NCI-H446 treated with DMSO at 0.1 percent for 48 hours (cell line): ENCODE data around the gene PIAS1.
"Not testable (repeated sequence)": the region's sequence is repeated elsewhere in the genome, so short reads cannot be mapped to it uniquely, and the experiment has no call there.

Experiments used
- DNase-seq: peaks from one replicate; lab custom pipeline; 2025; lab: John Stamatoyannopoulos, UW

Gene PIAS1

DNA sequence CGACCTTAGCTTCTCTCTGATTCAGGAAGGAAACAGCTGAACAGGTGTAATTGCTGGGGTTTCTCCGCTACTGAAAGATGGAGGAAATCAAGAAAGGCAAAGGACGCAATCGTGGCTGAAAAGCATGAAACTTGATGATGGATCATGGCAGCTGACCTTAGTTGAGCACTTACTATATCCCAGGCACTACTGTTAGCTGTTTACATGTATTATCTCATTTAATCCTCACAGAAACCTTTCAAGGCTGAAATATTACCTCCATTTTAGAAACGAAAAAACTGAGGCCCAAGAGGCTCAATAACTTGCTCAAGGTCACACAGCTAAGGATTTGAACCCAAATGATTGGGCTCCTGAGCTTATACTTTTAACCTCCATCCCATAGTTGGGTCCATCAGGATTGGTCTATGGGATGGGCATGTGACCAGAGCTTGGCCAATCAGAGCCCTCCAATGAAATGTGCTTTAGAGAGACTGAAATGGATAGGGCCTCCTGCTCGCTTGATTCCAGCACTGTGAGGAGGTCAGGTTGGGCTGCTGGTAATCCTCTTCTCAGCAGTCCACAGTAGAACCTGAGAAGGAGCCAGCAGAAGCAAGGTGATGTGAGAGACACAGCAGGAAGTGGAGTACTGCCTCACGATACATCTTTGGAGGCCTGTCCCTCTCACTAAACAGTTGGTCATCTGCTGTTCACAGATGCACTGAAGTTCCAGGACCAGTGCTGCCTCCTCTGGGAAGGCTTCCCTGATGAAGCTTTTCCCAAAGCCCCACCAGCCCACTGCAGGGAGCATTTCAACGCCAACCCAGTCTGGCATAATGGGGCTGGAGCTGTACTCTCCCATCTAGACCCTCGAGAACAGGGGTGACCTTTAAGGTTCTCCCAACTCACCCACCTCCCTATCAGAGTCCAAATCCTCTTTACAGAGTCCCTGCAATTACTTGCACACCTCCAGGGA, 165.0 kb downstream of the PIAS1 start:
- no peak for DNase-seq

- no peak for DNase-seq
These were observed 166.4 kb downstream of the PIAS1 start for GRCh38 chr15:68220489-68220888.

DNA sequence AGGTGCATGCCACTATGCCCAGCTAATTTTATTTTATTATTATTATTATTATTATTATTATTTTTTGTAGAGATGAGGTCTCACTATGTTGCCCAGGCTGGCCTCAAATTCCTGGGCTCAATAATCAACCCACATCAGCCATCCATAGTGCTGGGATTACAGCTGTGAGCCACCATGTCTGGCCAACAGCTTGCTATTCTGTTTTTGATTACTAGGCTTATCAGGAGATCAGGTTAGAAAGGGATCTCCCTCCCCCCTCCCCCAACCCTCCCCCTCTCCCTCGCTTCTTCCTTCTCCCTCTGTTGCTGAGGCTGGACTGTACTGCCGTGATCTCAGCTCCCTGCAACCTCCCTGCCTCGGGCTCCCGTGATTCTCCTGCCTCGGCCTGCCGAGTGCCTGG, 166.9 kb downstream of the PIAS1 start:
- no peak for DNase-seq

GRCh38 chr15:68221530-68222431, 167.7 kb downstream of the PIAS1 start:
- DNase-seq = not testable (repeated sequence)

DNA sequence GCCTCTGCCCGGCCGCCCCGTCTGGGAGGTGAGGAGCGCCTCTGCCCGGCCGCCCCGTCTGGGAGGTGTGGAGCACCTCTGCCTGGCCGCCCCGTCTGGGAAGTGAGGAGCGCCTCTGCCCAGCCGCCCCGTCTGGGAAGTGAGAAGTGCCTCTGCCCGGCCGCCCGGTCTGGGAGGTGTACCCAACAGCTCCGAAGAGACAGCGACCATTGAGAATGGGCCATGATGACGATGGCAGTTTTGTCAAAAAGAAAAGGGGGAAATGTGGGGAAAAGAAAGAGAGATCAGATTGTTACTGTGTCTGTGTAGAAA, 168.3 kb downstream of the PIAS1 start:
- DNase-seq = not testable (repeated sequence)

DNA sequence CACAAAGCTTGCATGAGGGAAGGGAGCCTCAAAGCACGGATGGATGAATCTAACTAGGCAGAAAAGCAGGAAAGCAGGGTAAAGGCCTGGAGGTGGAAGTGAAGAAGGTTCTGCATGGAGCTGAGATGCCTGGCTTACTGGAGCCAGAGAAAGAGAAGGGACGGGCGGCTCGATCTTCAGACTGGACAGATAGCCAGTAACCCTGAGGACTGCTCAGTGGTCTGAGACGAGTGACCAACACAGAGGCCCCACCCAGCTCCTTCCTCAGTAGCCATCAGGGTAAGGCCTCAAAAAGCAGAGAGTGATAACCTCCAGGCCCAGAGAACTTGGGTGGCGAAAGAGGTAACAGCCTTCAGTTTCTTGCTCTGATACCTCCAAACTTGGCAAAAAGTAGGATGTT, 169.1 kb downstream of the PIAS1 start:
- no peak for DNase-seq

DNA sequence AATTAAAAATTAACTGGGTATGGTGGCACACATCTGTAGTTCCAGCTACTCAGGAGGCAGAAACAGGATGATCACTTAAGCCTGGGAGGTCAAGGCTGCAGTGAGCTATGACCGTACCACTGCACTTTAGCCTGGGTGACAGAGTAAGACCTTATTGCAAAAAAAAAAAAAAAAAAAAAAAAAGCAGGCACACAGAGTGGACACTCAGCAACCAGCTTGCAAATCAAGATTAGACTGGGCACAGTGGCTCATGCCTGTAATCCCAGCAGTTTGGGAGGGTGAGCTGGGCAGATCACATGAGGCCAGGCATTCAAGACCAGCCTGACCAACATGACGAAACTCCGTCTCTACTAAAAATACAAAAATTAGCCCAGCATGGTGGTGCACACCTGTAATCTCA, 170.0 kb downstream of the PIAS1 start:
- no peak for DNase-seq

- no peak for DNase-seq
These were observed 170.6 kb downstream of the PIAS1 start for GRCh38 chr15:68224546-68225250.

DNA sequence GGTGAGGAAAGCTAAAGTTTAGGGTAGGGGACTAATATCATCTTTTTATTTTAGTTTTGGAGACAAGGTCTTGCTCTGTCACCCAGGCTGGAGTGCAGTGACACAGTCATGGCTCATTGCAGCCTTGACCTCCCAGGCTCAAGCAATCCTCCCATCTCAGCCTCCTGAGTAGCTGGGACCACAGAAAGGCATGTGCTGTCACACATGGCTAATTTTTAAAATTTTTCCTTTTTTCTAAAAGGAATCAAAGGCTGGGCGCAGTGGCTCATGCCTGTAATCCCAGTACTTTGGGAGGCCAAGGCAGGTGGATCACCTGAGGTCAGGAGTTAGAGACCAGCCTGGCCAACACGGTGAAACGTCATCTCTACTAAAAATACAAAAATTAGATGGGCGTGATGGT, 171.3 kb downstream of the PIAS1 start:
- DNase-seq = not testable (repeated sequence)

- peak; percentile 12 for DNase-seq
These were observed 173.6 kb downstream of the PIAS1 start for GRCh38 chr15:68227643-68228142.

- no peak for DNase-seq
These were observed 174.2 kb downstream of the PIAS1 start for GRCh38 chr15:68228143-68228970.

DNA sequence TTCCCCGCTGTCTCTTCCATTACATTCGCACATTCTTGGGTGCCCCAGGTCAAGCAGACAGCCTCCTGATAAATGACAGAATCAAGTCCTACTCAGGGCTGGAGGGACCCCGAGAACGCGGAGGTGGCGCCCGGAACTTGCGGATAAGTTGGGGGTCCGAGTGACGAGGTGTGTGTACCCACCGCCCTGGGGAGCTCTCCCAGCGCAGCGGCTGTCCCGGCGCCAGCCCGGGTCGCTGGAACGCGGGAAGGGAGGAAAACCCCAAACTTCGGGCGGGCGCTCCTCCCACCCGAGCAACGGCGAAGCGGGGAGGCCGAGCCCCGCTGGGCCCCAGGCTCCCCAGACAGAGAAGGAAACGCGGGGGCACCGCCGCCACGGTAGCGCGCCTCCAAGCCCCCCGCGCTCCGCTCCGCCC, 174.9 kb downstream of the PIAS1 start:
- no peak for DNase-seq

DNA sequence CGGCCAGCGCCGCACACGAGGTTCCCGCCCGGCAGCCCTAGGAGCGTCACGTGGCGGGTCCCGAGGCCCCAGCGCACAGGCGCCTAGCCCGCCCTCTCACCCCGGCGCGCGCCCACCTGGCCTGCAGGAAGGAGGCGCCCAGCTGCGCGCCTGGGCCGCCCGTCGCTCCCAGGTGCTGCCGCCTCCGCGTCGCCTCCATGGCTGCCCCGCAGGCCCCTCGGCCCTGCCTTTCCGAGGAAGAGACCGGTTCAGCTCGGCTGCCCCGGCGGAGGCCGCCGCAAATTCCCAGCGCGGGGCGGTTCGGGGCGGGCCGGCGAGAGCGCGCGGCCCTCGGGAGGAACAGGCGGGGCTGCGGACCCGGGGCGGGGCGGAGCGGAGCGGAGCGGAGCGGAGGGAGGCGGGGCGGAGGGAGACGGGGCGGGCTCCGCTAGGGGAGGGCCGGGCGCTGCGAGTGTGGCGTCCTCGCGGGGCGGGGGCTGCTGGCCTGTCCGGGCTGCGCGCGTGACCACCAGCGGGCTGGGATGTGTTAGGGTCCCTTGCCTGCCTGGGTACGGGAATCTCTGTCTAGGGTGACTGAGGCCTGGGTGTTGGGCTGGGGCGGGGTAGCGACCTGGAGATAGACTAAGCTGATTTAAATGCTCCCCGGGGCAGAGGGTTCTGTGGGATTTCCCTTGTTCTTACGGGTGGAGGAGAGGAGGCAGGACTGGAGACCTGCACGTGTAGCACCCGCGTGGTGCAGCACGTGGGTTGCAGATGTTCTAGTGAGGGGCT, 175.5 kb downstream of the PIAS1 start, which contains the start of gene CLN6:
TSS of gene CLN6 (minus strand) at position 343 of the 771 bp plus-strand sequence. CDS start at position 199, 144 bp downstream.
- DNase-seq = peak; percentile 54

DNA sequence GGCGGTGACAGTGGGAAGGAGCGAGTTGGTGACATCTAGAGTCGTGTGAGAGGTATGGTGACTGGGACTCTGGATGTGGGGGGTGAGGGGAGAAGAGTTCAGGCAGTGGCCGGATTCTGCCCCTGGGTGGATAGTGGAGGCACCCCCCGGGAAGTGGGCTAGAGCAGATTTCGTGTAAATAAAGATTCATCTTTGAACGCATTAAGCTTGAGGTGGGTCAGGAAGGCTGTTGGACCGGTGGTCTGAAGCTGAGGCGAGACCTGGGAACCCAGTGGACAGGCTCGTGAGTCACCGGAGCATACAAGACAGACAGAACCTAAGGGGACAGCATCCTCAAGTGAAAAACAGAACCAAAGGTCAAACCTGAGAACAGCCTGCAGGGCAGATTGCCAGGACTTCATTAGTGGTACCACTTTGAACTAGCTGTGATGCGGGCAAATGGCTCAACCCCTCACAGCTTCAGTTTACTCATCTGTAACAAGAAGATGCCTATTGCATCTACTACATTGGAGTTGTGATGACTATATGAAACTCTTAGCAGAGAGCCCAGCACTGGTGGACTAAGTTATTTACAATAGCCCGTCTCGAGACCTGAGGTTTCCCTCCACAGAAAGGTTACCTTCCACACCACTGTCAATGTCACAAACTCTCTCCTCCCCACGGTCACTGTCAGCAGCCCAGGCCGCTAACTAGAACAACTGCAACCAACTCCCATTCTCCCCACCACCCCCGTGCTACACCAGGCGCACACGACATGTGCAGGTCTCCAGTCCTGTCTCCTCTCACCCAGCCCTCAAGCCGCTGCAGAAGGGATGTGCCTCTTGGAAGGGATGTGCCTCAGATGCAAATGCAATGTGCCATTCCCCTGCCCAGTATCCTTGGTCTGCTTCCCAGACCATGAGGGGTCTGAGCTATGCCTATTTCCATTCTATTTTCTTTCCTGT, 176.3 kb downstream of the PIAS1 start:
- peak; percentile 6 for DNase-seq

- DNase-seq = no peak
These were observed 177.1 kb downstream of the PIAS1 start for GRCh38 chr15:68231102-68231818.

- no peak for DNase-seq
These were observed 178.3 kb downstream of the PIAS1 start for GRCh38 chr15:68232449-68232848.

DNA sequence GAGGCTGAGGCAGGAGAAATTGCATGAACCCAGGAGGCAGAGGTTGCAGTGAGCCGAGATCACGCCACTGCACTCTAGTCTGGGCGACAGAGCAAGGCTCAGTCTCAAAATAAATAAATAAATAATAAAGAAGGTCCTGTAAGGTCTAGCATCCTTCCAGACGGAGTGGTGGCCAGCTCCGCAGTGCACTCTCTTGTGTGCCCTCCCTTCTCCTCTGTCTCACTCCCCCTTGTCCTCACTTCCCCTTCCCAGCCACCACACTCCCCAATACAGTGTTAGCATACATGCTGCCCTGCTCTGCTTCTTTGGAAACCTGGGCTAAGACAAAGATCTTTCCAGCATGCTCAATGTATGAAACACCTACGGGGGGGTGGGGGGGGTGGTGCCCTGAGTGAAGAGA, 178.8 kb downstream of the PIAS1 start:
- DNase-seq = no peak

DNA sequence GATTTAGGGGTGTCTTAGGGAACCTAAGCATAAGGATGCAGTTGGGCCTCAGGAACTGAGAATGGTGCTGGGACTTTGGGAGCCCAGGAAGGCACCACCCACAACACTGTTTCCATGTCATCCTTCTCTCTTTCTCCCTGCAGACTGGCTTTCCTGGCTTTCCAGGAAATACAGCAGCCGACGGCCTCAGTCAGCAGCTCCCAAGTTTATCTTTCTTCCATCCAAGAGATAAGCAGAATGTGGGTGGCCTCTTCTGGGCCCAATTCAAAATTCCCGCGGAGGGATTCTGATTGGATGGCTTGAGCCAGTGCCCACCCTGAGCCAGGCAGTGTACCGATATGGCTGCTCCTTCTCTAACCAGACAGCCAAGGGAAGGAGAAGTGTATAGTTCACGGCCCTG, 179.9 kb downstream of the PIAS1 start:
- no peak for DNase-seq
